ENCODE measurements around the gene LUZP2.

The LUZP2 gene

DNA sequence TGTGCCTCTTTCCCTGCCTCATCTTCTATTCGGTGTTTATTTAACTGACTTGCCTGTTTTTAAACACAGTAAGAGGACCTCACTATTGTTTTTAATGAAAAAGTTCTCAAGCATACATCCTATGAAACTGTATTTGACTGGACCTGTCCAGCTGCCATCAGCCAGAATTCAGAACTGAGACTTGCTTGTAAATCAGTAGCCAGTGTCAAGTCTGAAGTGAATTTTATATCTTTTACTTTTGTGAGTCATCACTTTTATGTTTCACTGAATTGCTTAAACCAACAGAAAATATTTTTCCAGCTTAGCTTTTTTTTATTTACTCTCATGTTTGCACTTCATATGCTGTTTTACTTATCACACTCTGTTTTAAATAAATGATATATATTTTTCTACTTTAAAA lies 88.3 kb downstream of the LUZP2 start:
- no peak overlapping the region for H3K4me3 ChIP-seq (ENCODE audit: low read depth, low read length)
- DNase-seq (ENCODE audit: low read depth): peak; percentile 36
- TF ChIP-seq CTCF (conservative IDR thresholded peaks at IDR 0.05; ENCODE audit: low read depth, low read length): no peak

- peak; percentile 43 for DNase-seq (ENCODE audit: low read depth)
- TF ChIP-seq CTCF (conservative IDR thresholded peaks at IDR 0.05; ENCODE audit: low read depth, low read length): no peak
These were observed 90.8 kb downstream of the LUZP2 start for GRCh38 chr11:24587635-24588034.

GRCh38 chr11:24588081-24588480 lies 91.2 kb downstream of the LUZP2 start:
- H3K4me3 ChIP-seq (ENCODE audit: low read depth, low read length): no peak overlapping the region
- peak; percentile 47 for DNase-seq (ENCODE audit: low read depth)
- no peak for TF ChIP-seq CTCF (conservative IDR thresholded peaks at IDR 0.05; ENCODE audit: low read depth, low read length)

More at GRCh38 chr11:24587635-24588034, 90.8 kb downstream of the LUZP2 start:
- H3K4me3 ChIP-seq (ENCODE audit: low read depth, low read length): no peak overlapping the region

GRCh38 chr11:24589064-24589463 lies 92.2 kb downstream of the LUZP2 start:
- TF ChIP-seq CTCF (conservative IDR thresholded peaks at IDR 0.05; ENCODE audit: low read depth, low read length): no peak
- DNase-seq (ENCODE audit: low read depth): no peak
- no peak overlapping the region for H3K4me3 ChIP-seq (ENCODE audit: low read depth, low read length)

GRCh38 chr11:24591283-24591682 lies 94.4 kb downstream of the LUZP2 start:
- no peak for TF ChIP-seq CTCF (conservative IDR thresholded peaks at IDR 0.05; ENCODE audit: low read depth, low read length)
- DNase-seq (ENCODE audit: low read depth): peak; percentile 37
- H3K4me3 ChIP-seq (ENCODE audit: low read depth, low read length): no peak overlapping the region

DNA sequence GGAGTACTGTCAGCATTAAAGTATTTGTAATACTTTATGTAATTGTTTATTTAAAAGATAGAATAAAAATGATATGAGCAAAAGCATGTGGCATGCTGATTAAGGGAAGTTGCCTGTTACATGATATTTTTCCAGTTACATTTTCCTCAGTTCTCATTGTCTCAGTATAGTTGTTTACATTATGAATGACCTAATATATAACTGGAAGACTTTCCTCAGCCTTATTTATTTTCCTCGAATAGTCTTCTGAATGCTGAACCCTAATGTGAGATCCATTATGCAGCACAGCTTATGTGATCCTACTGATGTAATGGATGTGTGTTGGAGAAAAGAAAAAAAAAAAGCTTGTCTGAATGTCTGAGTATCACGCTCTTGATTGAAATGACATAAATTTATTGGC lies 95.5 kb downstream of the LUZP2 start:
- TF ChIP-seq CTCF (conservative IDR thresholded peaks at IDR 0.05; ENCODE audit: low read depth, low read length): no peak
- H3K4me3 ChIP-seq (ENCODE audit: low read depth, low read length): no peak overlapping the region
- DNase-seq (ENCODE audit: low read depth): peak; percentile 30

- DNase-seq (ENCODE audit: low read depth): no peak
- no peak for TF ChIP-seq CTCF (conservative IDR thresholded peaks at IDR 0.05; ENCODE audit: low read depth, low read length)
These were observed 96.5 kb downstream of the LUZP2 start for GRCh38 chr11:24593332-24593731.

More at GRCh38 chr11:24593332-24593731, 96.5 kb downstream of the LUZP2 start:
- H3K4me3 ChIP-seq (ENCODE audit: low read depth, low read length): no peak overlapping the region
